Measurements from ENCODE around the gene PXN.
"Not testable (repeated sequence)": the region's sequence is repeated elsewhere in the genome, so short reads cannot be mapped to it uniquely, and the experiment has no call there.

The PXN gene

DNA sequence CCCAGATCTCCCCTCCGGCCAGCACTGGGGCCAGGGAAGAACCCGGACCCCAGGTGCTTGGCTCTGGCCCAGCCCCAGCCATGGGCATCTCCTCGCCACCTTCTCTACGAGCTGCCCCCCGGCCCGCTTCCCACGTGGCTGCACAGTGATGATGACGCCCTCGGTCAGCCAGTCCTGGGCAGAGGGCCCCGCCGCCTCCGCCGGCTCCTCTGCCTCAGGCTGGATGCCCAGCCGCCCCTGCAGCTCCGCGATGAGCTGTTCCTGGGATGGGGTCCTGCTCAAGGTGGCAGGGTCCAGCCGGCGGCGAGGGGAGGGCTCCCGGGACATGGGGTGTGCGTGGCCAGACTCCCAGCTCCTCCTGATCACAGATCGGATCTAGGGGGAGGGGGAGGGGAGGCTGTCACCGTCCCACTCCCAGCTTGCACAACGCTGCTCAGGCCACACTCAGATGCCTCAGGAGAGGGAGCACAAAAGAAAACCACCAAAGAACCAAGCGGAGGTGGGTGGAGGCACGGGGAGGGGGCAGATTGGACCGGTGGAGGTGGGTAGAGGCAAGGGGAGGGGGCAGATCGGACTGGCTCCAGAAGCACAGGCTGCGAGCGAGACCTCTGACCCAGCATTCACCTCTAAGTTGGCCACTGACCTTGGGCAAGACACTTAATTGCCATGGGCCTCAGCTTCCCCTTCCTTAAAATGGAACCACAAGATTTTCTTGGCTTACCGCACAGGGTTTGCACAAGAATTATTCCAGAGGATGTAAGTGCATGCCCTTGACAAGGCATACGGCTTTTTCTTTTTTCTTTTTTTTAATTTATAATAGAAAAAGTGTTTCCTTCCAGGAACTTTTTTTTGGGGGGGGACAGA, 48.6 kb downstream of the PXN start:
- intact Hi-C loops (cut with DNase I): no loop called here
- no peak for DNase-seq

DNA sequence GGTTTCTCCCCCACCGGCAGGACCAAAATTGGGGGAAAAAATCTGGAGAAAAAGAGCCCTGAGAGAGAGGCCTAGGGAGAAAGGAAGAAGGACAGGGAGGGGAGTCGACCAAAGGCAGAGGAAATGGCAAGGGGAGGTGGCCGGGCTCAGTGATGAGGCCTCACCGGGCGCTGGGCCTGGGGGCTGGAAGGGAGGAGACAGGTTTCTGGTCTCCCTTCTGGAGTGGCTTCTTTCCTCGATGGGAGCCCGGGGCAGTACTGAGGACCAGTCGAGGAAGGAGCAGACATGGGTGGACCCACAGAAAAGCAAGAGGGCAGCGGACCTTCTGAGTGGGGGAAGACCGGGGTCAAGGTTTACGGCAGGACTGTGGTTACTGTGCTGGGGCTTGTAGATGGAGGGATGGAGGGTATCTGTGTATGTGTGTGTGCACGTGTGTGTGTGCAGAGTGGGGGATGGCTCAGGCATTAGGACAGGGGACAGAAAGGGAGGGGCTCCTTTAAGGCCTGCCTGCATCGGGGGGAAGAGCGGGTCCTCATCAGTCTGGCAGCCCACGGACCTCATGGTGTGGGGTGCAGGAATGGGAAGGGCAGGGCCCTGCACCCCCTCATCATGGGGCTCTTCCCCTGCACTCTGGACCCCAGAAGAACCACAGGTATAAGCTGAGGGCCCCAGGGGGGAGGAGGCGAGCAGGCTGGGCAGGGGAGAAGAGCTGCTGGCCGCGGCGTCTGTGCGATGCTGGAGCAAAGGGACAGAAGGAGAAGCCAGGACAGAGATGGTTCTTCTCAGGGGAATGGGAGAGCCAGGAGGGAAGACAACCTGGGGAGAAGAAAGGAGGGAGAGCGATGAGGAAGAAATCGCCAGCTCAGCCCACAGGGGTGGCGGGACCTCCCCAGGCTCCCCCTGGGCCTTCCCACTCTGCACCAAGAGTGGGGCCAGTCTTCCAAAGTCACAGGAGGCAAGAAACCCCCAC, 49.5 kb downstream of the PXN start:
- no peak for DNase-seq
- intact Hi-C loops (cut with DNase I): no loop called here

DNA sequence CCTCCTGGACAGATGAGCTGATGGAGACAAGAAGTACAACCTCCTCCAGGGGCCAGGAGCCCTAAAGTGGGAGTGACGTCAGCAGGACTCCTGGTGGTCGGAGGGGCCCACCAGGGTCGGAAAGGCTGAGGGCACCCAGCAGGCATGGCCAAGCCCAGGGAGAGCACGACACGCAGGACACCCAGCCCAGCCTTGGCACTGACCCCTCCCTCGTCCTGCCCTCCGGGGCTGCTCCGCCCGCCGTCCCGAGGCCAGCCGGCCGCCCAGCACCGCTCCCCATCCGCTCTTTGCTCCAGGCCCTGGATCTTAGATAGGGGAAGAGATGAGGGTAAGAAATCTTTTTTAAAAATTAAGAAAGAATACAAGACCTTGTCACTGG, 50.2 kb downstream of the PXN start:
- no peak for DNase-seq
- intact Hi-C loops (cut with DNase I): no loop called here

DNA sequence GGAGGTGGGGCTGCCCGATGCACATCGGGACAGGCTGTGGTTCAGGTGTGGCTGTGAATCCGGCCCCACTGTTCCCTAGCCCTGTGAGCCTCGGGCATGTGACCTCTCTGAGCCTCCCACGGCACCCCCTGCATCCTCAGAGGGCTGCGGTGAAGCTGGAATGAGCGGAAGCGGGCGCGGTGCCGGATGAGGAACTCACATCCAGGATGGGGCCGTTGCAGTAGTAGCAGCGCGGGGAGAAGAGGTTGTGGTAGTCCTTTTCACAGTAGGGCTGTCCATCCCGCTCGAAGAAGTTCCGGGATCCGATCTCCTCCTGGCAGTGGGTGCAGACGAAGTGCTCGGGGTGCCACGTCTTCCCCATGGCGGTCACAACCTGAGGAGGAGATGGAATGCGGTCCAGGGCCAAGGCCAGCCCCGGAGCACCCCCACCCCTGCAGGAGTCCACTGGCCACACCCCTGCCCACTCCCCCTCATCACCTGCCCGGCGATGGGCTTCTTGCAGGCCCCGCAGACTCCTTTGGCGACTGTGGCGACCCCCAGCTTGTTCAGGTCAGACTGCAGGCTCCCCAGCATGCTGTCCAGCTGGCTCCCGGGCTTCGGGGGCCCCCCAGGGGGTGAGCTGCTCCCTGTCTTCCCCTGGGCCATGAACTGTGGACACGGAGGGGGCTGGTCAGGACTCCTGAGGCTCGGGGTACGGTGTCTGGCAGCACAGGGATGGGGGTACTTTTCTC, 50.7 kb downstream of the PXN start:
- intact Hi-C loops (cut with DNase I): no loop called here
- no peak for DNase-seq

DNA sequence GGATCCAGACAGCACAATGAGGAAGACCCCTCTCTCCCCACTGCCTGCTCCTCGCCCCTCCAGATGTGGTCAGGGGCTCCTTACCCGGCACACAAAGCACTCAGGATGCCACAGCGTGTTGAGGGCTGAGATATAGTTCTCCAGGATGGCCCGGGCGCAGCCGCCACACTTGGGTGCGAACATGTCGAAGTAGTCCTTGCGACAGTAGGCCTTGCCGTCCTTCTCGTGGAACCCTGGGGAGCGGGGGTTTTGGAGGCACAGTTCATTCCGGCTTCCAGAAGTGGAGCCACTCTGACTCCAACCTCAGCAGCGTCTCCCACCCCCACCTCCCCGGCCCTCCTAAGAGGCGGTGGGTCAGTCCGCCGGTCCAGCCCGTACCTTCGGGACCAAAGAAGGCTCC, 51.8 kb downstream of the PXN start:
- DNase-seq: no peak

DNA sequence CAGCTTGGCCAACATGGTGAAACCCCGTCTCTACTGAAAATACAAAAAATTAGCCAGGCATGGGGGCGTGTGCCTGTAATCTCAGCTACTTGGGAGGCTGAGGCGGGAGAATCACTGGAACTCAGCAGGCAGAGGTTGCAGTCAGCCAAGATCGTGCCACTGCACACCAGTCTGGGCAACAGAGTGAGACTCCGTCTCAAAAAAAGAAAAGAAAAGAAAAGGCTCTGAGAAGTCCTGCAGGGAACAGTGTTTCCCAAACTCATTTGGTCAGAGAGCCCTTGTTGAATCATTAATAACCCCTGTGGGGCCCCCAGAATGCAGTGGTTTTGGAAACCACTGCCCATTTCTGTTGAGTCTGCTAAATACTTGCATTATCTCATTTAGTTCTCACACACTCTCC, 52.3 kb downstream of the PXN start:
- DNase-seq; intact Hi-C loops (cut with DNase I): not testable (repeated sequence)

More for the DNA sequence above, 51.8 kb downstream of the PXN start:
- intact Hi-C loops (cut with DNase I): no loop called here

DNA sequence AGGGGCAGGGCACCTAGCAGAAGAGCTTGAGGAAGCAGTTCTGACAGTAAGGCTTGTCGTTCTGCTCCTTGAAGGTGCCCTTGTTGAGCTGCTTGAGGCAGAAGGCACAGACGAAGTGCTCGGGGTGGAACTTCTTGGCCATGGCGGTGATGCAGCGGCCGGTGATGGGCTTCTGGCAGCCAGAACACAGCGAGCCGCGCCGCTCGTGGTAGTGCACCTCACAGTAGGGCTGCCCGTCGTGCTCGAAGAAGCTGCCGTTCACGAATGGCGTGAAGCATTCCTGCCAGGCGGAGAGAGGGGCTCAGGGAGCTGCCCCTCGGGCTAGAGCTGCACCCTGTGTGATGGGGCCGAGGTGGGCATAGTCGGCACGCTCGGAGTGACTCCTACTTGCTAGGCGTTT, 53.2 kb downstream of the PXN start:
- DNase-seq: no peak
- intact Hi-C loops (cut with DNase I): no loop called here

DNA sequence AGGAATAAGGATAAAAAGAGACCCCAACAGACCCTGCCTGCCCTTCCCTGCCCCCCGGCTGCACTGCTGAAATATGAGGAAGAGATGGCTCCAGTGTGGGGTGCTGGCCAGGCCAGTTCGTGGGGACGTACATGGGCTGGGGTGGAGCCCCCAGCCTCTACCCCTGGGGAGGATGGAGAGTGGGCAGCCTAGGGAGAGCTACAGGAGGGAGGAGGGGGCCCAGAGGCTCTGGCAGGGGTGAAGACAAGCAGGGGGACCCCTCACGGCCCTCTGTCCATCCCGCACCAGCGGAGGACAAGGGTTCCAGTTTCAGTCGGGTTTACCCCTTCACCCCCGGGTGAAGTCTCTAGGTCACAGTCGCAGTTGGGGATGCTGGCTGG, 53.6 kb downstream of the PXN start:
- DNase-seq: no peak
- intact Hi-C loops (cut with DNase I): no loop called here

DNA sequence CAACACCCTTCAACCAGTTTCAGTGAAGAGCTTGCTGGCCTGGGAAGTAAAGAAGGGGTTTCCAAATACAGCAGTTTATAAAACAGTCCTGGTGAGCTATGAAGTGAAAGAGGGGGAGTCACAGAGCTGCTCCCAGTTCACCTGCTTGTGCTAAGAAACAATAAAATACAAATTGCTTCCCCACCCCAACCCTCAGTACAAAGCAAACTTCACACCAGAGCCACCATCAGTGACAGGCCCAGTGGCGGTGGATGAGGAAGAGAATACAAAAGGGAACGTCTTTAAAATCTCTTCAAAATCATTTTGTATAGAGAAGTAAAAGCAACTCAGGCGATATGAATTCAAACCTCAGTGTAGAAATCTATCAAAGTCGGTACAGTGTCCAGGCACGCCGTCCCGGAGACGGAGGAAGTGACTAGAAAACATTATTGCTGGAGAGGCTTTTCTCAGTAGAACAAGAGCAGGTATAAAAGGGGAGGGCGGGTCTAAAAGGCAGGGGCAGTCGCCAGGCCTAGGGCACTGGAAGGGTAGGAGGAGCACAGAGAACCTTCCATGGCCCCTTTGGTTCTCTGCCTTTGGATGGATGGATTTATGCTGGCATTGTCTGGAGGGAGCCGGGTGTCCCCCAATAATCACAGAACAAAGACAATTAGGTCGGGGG, 54.2 kb downstream of the PXN start:
- DNase-seq: no peak
- intact Hi-C loops (cut with DNase I): no loop called here

DNA sequence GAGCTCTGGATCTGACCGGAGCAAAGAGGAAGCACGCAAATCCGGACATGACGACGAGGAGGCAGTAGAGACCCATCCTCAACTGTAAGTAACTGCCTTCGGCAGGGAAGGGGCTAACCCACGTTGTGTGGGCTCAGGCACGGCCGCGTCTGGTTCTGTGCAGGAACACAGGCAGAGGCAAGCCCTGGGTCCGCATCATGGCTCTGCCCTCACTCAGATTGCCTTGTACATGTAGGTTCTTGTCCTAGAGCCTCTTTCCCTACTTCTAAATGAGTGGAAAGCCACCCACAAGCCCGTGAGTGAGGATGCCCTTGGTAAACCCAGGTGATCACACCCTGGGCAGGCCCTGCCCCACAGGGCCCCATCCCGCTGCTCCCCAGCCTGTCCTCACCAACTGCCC, 55.7 kb downstream of the PXN start:
- no peak for DNase-seq
- intact Hi-C loops (cut with DNase I): no loop called here

DNA sequence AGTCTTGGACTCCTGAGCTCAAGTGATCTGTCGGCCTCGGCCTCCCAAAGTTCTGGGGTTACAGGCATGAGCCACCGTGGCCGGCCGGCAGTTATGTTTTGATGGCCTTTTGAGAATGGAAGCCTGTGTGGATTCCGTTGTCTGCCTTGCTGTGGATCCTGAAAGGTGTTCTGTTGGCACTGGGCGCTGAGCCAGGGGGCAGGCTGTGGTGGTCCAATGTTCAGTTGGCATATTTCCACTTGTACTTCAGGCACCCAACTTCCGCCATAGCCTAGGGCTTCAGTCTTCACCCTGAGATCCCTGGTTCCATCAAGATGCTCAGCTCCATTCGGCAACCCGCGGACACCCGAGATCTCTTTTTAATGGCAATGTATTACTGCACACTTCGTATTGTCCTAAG, 58.3 kb downstream of the PXN start:
- intact Hi-C loops (cut with DNase I): no loop called here

DNA sequence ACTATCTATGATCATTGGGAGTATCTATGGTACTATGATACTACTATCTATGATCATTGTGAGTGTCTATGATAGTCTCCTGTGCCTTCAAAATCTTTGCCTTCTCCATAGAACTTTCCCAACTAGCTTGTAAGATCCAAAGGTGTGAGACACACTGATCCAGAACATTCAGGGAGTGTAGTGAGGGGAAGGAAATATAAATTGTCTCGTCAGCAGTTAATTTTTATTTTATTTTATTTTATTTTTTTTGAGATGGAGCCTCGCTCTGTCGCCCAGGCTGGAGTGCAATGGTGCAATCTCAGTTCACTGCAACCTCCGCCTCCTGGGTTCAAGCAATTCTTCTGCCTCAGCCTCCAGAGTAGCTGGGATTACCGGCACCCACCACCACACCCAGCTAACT, 58.7 kb downstream of the PXN start:
- intact Hi-C loops (cut with DNase I); DNase-seq: not testable (repeated sequence)

More for the DNA sequence above, 58.3 kb downstream of the PXN start:
- no peak for DNase-seq

DNA sequence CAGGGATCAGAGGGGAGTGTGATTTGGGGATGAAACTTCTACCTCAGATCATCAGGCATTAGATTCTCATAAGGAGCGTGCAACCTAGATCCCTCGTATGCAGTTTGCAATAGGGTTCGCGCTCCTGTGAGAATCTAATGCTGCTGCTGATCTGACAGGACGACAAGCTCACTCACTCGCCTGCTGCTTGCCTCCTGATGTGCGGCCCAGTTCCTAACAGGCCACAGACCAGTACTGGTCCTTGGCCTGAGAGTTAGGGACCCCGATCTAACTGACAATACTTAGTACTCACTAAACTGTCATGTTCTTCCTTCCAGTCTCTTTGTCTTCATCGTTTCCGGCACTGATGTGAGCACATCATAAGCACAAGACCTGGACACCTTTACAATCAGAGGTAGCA, 59.3 kb downstream of the PXN start:
- intact Hi-C loops (cut with DNase I): no loop called here
- no peak for DNase-seq

DNA sequence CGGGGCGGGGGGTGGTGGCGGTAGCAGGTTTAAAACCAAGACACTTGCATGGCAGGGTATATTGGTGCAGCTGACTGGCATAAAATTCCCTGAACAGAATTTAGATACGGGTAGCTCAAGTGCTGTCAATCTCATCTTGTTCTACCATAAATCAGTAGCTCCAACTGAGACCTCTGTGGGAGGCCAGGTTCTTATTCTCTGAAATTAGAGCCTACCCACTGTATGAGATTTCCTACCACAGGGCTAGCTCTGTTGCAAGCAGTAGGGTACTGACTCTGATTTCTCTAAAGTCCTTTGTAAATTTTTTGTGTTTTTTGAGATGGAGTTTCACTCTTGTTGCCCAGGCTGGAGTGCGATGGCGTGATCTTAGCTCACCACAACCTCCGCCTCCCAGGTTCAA, 61.4 kb downstream of the PXN start:
- intact Hi-C loops (cut with DNase I): no loop called here
- DNase-seq: peak in 3 of 42 donors; percentile 18 to 57 (median 27)

DNA sequence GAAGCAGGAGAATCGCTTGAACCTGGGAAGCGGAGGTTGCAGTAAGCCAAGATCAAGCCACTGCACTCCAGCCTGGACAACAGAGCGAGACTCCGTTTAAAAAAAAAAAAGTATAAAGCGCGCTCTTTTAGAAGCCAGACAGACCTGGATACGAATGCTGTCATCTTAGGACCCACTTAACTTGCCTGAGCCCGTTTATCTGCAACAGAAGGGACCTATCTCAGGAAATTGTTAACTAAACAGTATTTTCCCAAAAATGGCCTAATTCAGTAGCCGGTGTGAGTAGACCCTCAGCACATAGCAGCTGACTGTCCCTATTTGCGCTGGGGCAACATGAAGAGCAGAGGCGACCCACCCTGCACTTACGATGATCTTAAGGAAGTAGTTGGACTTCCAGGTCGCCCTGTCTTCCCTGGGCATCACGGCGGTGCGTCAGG, 65.1 kb downstream of the PXN start:
- no peak for DNase-seq
- intact Hi-C loops (cut with DNase I): no loop called here

DNA sequence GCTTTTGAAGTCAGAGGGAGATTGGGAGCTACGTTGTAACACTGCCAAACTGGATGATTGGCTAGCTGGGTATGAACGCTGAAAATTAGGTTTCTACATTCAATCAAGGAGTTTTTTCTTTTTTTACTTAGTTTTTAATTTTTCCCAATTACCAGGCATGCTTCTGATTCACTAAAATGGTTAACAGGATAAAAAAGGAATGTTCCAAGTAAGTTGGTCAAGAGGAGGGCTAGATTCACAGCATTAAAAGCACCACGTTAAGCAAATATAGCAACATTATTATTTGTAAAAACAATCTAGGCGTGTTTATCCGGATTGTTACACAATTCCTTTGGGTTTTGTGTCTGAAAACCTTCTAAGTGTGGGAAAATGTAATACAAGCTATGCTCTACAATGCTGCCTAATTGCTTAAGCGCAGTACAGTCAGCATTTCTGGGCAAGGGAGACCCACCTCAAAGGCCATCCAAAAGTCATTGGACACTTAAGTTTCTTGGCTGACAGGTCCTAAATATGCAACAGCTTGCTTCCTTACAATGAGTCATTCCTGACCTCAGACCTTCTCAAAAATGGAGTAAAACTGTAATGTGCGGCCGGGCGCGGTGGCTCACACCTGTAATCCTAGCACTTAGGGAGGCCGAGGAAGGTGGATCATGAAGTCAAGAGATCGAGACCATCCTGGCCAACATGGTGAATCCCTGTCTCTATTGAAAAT, 65.8 kb downstream of the PXN start:
- no peak for DNase-seq
- intact Hi-C loops (cut with DNase I): loop anchor here (10.0 kb wide), 1 partner anchor 85 kb away; the partner anchor contains the start of gene RAB35

DNA sequence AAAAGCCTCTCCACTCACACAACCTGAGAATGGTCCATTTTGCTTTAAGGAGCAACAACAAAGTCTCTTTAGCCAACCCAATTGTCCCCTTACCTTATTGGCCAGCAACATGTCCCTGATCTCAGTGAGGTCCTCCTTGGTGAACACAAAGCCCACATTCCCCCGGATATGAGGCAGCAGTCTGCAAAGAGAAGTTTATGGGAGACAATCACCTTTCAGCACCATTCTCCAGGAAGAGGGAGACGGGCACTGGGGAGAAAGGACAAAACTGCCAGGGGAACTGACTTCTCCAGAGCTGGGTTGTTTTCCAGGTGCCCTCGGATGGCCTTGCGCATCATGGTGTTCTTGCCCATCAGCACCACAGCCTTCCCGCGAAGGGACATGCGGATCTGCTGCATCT, 66.5 kb downstream of the PXN start:
- DNase-seq: no peak
- intact Hi-C loops (cut with DNase I): loop anchor here (10.0 kb wide), 1 partner anchor 84 kb away; the partner anchor contains the start of gene RAB35

DNA sequence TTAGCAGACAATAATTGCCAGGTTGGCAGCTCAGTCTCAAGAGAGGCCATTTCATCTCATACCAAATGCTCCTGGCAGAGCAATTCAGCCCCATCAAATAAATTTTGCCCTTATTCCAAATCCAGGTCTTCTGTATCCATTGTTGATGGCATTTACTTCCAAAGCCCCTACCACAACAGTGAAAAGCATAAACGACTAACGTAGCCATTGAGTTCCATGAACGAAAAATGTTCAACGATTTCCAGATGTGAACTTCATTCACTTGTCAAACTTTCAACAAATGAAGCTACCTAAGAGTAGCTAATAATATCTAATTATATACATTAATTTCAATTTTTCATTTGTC, 68.0 kb downstream of the PXN start:
- intact Hi-C loops (cut with DNase I): loop anchor here (10.0 kb wide), 1 partner anchor 83 kb away; the partner anchor contains the start of gene RAB35
- DNase-seq: no peak

All from head of caudate nucleus (tissue), 42 donors.